ENCODE results near the gene SMARCC1.

Gene SMARCC1

GRCh38 chr3:47540281-47540680 is 241.4 kb downstream of the SMARCC1 start:
- H3K36me3 ChIP-seq (ENCODE audit: control insufficient read depth, insufficient read depth, low read length): no peaks in the 10 kb centered on the region
- H3K27ac ChIP-seq (ENCODE audit: low read depth, low read length): no peak overlapping the region
- peaks cover 10% of the 10 kb centered on the region for H3K4me1 ChIP-seq (ENCODE audit: control insufficient read depth, insufficient read depth, low read length)
- no peaks in the 10 kb centered on the region for H3K27me3 ChIP-seq (ENCODE audit: control insufficient read depth, insufficient read depth, low read length)
- no peak overlapping the region for H3K9ac ChIP-seq (ENCODE audit: low read length)
- H3K4me3 ChIP-seq (ENCODE audit: low read length): no peak overlapping the region

DNA sequence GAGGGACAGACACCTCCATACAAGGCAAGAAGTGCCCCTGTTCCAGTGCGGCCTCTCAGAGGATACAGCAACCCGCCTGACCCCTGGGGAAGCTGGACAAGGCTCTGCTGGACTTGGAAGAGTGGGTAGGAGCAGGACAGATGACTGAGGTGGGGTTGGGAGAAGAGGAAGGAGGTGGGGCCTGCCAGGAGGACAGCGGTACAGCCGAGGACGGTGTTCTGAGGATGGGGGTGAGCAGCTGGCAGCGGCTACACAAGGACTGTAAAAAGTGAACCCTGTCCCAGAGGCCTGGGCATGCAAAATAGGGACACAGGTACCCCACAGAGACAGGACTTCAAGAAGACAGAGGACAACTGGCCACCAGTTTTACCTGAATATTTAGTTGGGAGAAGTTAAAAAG is 244.7 kb downstream of the SMARCC1 start:
- Histone ChIP-seq H3K27ac (ENCODE audit: low read depth, low read length) (no peak overlapping the region), H3K36me3 (ENCODE audit: control insufficient read depth, insufficient read depth, low read length) (no peaks in the 10 kb centered on the region), H3K9ac (ENCODE audit: low read length) (no peak overlapping the region), H3K4me3 (ENCODE audit: low read length) (no peak overlapping the region), H3K4me1 (ENCODE audit: control insufficient read depth, insufficient read depth, low read length) (no peaks in the 10 kb centered on the region), H3K27me3 (ENCODE audit: control insufficient read depth, insufficient read depth, low read length) (no peaks in the 10 kb centered on the region)

DNA sequence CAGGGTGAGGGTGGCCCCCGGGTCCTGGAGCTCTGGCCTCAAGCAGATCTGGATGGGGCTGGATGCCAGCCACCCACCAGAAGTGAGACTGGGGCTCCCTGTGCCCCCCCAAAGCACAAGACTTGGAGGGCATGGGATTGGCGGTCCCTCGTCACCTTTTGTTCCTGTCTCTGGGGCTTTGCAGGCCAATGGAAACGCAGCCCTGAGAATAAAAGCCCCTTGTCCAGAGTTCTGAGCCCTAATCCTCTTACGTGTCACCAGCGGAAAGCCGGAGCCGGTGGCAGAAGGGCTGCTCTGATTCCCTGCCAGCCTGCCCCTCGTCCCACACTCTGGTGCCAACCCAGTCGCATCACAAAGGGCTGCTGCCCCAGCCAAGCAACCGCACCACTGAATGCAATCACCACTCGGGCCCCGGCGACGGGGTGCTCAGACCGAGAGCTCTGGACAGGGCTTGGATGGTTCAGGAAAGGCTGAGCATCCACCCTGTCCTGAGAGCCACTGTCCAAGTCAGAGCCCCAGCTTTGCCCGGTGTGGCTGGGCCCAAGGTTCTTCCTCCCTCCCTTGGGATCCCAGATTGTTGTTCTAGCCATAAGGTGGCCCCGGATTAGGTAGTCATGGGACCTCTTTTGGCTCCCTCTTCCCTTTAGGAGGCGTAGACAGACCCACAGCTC is 245.3 kb downstream of the SMARCC1 start:
- Histone ChIP-seq H3K4me1 (ENCODE audit: control insufficient read depth, insufficient read depth, low read length) (no peaks in the 10 kb centered on the region), H3K4me3 (ENCODE audit: low read length) (no peak overlapping the region), H3K27me3 (ENCODE audit: control insufficient read depth, insufficient read depth, low read length) (no peaks in the 10 kb centered on the region), H3K27ac (ENCODE audit: low read depth, low read length) (no peak overlapping the region), H3K9ac (ENCODE audit: low read length) (no peak overlapping the region), H3K36me3 (ENCODE audit: control insufficient read depth, insufficient read depth, low read length) (no peaks in the 10 kb centered on the region)

All from rectal smooth muscle tissue (tissue), 1 donor.